PC-9 (cell line): Measurements from ENCODE around the gene KIAA1671.

ENCODE experiments used
- EZH2 ChIP-seq: fragments of 200-600 bp; sonication (generic); IDR thresholded peaks from 2 replicates; pipeline ENCODE4 v1.8.0; 2017; ENCODE audit warnings: antibody characterized with exemption, low read depth
- TF ChIP-seq, protein P1 (sequence below): fragments of 200-600 bp; sonication (generic); conservative IDR thresholded peaks from 2 replicates; pipeline ENCODE4 v1.6.1; 2017; ENCODE audit warnings: mixed run types, antibody characterized with exemption, mild to moderate bottlenecking, moderate library complexity

GRCh38 chr22:25095869-25096268, 143.4 kb downstream of the KIAA1671 start:
- TF ChIP-seq, protein P1, sequence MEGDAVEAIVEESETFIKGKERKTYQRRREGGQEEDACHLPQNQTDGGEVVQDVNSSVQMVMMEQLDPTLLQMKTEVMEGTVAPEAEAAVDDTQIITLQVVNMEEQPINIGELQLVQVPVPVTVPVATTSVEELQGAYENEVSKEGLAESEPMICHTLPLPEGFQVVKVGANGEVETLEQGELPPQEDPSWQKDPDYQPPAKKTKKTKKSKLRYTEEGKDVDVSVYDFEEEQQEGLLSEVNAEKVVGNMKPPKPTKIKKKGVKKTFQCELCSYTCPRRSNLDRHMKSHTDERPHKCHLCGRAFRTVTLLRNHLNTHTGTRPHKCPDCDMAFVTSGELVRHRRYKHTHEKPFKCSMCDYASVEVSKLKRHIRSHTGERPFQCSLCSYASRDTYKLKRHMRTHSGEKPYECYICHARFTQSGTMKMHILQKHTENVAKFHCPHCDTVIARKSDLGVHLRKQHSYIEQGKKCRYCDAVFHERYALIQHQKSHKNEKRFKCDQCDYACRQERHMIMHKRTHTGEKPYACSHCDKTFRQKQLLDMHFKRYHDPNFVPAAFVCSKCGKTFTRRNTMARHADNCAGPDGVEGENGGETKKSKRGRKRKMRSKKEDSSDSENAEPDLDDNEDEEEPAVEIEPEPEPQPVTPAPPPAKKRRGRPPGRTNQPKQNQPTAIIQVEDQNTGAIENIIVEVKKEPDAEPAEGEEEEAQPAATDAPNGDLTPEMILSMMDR: no peak
- no peak for TF ChIP-seq EZH2
